AG04450 (cell line): Measurements from ENCODE around the gene SCUBE1. TPM values are rescaled to one million over a fixed set of nuclear protein-coding genes. Genes with fewer than 3 reads are reported as not detected.

Experiments used
- CTCF ChIA-PET: fragments of 300-600, 350-600 bp; formaldehyde crosslinking; extraction: SDS; loops from one replicate; lab custom pipeline; 2022; ENCODE audit warnings: antibody characterized with exemption, inconsistent platforms; lab: Charles Lee
- POLR2A ChIA-PET: fragments of 350-600 bp; formaldehyde crosslinking; extraction: SDS; loops from one replicate; lab custom pipeline; 2021; ENCODE audit warnings: antibody characterized with exemption, inconsistent platforms; lab: Yijun Ruan, JAX
- DNase-seq: peaks from one replicate; pipeline ENCODE4 v3.0.0-alpha.2; 2011; ENCODE audit warnings: low read depth, low spot score
- H3K27ac ChIP-seq: one replicate; pipeline ENCODE4 v1.5.1; 2012; ENCODE audit warnings: low read depth, low read length, control low read depth
- H3K27me3 ChIP-seq: one replicate; pipeline ENCODE4 v1.6.0; 2012; ENCODE audit warnings: low read length; ENCODE audit not compliant: control insufficient read depth, insufficient read depth
- H3K4me3 ChIP-seq: 2 replicates; pipeline ENCODE4 v1.5.1; 2011; ENCODE audit warnings: mild to moderate bottlenecking, low read depth, low read length, control low read depth
- H3K9me3 ChIP-seq: 2 replicates; pipeline ENCODE4 v1.5.1; 2012; ENCODE audit warnings: low read length; ENCODE audit not compliant: control insufficient read depth, insufficient read depth
- polyA plus RNA-seq: library from polyadenylated mRNA; depleted of rRNA; stranded (reverse); fragments of >200 nt; gene quantifications from 2 replicates; pipeline ENCODE4 v1.2.3, GENCODE V29; 2011
- TF ChIP-seq, protein P1 (sequence below): IDR thresholded peaks from 2 replicates; pipeline ENCODE4 v1.5.1; 2011; ENCODE audit warnings: low read depth, low read length, control low read depth, inconsistent platforms

Gene SCUBE1
- polyA plus RNA-seq, 1 experiment, result not detected

DNA sequence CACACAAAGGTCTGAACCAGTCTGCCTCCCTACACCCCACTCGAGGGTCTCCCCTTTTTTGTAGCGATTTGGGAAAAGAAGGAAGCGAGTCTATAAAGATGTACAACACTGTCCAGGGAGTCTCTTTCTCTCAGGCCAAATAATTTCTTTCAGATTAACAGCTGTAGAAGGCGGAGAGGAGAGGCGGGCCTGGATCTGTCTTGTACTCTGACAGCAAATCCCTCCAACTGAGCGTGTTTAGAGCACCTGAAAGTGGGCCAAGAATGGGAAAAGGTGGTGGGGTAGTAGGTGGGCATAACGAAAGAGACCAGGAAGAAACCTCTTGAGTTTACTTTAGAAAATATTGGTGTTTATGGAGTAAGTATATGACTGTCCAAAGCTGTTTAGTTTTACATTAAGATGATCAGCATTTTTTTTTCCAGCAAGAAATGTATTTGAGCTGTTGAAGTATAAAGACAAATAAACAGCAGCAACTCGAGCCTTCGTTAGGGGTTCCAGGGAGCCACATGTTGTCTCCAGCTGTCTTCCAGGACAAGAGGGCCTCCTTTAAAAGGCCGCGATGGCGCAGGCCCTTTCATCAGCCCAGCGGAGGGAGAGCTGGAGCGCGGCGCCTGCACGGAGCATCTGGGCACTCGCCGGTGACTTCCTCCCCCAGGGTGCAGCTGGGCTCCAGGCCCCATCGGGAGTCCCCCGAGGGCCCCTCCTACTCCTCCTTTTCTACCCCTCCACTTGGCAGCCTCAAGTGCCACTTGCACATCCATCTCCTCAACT, 34.9 kb downstream of the SCUBE1 start:
- peaks cover 44% of the 10 kb centered on the region for H3K27me3 ChIP-seq
- no peak for DNase-seq
- H3K9me3 ChIP-seq, result no peaks in the 10 kb centered on the region
- ChIA-PET POLR2A (no interaction called here), CTCF (interaction anchor here (1.1 kb wide), 1 partner anchor 34 kb away, joined by 3 read pairs; no protein-coding TSS in a partner anchor)
- peak overlapping the region; percentile 21 for H3K27ac ChIP-seq
- TF ChIP-seq, protein P1, sequence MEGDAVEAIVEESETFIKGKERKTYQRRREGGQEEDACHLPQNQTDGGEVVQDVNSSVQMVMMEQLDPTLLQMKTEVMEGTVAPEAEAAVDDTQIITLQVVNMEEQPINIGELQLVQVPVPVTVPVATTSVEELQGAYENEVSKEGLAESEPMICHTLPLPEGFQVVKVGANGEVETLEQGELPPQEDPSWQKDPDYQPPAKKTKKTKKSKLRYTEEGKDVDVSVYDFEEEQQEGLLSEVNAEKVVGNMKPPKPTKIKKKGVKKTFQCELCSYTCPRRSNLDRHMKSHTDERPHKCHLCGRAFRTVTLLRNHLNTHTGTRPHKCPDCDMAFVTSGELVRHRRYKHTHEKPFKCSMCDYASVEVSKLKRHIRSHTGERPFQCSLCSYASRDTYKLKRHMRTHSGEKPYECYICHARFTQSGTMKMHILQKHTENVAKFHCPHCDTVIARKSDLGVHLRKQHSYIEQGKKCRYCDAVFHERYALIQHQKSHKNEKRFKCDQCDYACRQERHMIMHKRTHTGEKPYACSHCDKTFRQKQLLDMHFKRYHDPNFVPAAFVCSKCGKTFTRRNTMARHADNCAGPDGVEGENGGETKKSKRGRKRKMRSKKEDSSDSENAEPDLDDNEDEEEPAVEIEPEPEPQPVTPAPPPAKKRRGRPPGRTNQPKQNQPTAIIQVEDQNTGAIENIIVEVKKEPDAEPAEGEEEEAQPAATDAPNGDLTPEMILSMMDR, result no peak
- no peak overlapping the region for H3K4me3 ChIP-seq

DNA sequence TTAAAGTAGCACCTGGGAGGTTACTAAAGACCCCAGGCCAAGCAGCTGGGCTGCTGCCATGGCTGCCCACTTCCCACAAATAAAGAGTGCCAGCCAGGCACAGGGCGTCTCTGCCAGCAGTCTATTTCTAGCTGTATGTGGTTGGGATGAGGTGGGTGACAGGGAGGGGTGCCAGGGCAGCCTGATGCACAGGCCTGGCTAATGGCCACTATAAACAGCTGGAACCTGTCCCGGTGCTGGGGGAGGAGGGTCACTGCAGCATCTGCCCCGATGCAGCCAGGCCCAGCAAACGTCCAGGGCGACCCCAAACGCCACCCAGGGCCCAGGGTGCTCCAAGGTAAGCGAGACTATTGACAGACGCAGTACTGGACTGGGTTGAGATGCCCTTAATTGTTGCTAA, 37.4 kb downstream of the SCUBE1 start:
- H3K27ac ChIP-seq, result no peak overlapping the region
- DNase-seq, result no peak
- no peaks in the 10 kb centered on the region for H3K9me3 ChIP-seq
- TF ChIP-seq, protein P1, result no peak
- CTCF ChIA-PET, result interaction anchor here (0.7 kb wide), 1 partner anchor 27 kb away, joined by 4 read pairs; no protein-coding TSS in a partner anchor
- H3K4me3 ChIP-seq, result no peak overlapping the region
- peaks cover 54% of the 10 kb centered on the region for H3K27me3 ChIP-seq
- POLR2A ChIA-PET, result no interaction called here

DNA sequence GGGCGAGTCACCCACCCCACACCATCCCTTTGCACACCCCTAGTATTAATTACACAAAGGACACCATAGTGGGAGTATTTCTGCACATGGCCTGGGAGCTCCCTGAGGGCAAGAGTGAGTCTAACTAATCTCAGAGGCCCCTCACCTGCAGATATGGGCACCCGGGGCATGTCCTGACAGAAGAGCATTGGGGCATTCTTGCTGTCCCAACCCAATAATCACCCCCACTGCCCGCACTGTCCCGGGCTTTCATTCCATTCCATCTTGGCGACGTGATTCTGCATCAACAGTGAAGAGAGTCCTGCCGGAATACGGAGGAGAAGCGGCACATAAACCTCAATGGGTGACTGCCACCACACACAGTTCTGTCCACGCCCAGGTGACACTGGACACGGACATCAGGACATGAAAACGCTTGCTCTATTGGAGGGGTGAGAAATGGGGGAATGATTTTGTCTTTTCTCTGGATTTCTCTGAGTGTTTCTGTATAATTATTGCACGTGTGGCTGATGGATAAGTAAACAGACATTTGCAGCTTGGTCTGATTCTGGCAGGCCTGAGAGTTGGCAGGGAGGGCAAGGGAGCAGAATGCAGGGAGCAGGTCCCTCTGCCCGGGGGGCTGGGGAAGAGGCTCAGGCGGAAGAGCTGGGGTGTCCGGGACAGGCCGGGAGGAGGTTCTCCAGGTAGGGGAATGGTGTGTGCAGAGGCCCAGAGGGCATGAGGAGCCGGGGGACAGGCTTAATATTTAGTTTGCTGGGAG, 38.2 kb downstream of the SCUBE1 start:
- ChIA-PET POLR2A (no interaction called here), CTCF (interaction anchor here (0.7 kb wide), 1 partner anchor 27 kb away, joined by 4 read pairs; no protein-coding TSS in a partner anchor)
- Histone ChIP-seq H3K27me3 (peaks cover 50% of the 10 kb centered on the region), H3K4me3 (no peak overlapping the region), H3K9me3 (no peaks in the 10 kb centered on the region), H3K27ac (no peak overlapping the region)
- DNase-seq, result no peak
- TF ChIP-seq, protein P1, result no peak

DNA sequence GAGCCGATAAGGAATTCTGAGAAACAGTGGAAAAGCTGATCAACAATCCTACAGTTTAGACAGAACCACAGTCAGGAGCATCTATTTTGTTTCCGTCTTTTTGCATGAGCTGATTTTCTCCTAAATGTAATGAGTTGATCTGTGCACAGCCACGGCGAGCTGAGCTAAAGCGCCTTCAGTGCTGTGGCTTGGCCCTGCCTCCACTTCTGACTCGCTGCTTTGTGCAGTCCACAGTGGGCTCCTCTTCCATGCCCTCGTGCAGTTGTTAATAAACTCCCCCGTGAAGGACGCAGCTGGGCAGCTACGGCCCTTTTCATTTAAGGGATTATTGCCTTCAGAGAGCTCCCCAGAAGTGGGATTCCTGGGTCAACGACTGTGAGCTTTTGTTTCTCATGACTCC, 39.4 kb downstream of the SCUBE1 start:
- ChIA-PET POLR2A (no interaction called here), CTCF (interaction anchor here (0.7 kb wide), 2 partner anchors 11 to 43 kb away, joined by 3 read pairs; no protein-coding TSS in a partner anchor)
- TF ChIP-seq, protein P1, result no peak
- H3K27me3 ChIP-seq, result peaks cover 42% of the 10 kb centered on the region
- no peak overlapping the region for H3K4me3 ChIP-seq
- no peaks in the 10 kb centered on the region for H3K9me3 ChIP-seq
- H3K27ac ChIP-seq, result no peak overlapping the region
- no peak for DNase-seq
